Measurements from ENCODE around the gene TCF12.
A peak's percentile ranks its signal among the peaks of the same experiment; 100 is the strongest.
"Not testable (repeated sequence)": the region's sequence is repeated elsewhere in the genome, so short reads cannot be mapped to it uniquely, and the experiment has no call there.

The TCF12 gene

DNA sequence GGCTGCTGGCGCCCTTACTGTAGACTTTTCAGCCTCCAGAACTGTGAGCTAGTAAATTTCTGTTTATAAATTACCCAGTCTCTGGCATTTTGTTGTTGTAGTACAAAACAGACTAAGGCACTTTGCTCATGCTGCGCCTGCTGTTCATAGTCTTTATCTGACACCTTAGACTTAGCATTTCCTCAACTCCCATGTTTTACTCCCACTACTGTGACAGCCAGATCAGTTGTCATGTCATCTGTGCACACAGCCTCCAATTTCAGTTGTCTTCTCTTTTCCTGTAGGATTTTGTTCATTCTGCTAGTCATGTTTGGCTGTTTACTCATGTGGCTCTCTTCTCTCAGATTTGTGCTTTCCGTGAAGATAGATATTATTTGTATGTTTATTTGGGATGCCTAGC, 62.0 kb downstream of the TCF12 start:
- no peak for FAIRE-seq

DNA sequence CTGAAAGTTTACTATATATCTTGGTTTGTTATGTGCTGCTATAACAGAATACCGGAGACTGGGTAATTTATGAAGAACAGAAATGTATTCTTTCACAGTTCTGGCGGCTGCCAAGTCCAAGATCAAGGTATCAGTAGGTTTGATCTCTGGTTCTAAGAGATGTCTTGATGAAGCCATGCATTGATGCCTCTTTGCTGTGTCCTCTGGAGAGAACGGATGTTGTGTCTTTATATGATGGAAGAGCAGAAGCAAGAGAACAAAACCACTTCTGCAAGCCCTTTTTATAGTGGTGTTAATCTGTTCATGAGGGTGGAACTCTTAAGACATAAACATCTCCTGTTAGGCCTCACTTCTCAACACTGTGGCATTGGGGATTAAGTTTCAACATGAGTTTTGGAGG, 62.7 kb downstream of the TCF12 start:
- no peak for FAIRE-seq

DNA sequence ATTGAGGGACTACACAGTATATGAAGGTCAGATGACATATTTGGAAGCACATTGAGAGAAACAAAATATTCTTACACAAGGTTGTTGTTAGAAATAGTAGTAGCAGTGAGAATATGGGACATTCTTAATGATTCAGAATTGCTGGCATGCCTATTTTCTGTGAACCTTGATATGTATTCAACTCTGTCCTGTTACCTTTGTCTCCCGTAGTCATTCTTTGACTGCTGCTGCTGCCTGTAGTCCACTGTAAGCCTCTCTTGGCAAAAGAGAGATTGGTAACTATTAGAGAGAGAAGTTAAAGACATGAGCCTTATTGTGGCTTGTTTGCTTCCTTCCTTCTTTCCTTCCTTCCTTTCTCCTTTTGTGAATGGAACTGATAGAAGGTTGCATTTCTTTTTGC, 64.5 kb downstream of the TCF12 start:
- FAIRE-seq, result no peak

DNA sequence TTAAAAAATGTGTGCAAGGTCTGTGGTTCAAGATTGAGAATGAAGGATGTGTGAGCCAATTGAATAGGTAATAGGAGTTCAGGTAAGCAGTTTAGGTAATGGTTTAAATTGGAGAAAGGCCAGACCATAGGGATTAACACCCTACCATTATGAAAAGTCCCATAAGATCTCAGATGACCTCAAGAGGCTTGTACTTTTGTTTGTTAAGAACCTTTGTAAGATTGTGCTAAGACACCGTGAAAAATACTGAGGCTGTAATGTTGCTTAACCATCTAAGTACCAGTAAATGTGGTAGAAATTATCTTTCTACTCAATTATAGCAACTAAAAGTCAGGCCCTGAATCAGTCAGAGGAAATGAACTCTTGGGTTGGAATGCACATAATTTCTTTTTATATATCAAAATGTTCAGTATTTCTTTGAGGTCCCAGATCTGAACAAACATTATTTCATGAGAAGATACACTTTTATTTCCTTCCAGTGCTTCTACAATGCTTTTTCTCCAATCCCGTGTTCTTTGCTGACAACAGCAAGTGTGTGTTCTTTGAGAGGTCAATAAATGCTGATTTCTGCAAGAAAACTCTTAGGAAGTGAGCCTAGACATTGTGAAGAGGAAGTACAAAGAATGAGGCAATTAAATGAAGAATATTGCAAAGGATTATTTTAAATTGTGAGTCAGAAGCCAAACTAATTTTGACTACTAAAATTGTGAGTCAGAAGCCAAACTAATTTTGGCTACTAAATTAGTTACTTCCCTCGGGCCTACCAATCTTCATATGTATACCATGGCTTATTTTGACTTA, 66.4 kb downstream of the TCF12 start:
- no peak for FAIRE-seq

DNA sequence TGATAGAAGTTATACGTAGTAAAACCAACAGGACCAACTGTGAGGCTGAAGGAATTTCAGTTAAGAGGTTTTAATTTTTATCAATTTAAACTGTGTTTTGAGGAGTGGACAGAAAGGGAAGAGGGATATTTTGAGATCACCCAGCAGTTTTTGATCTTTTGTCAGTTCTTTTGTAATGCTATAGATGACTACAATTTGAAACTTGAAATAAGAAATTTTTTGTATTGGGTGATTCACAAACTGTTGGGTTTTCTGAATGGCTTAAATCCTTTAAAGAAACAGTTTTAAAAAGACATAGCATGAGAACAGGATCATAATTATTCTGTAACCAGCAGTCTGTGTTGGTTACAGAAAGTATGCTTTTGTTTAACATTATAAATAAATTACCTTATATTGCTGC, 67.4 kb downstream of the TCF12 start:
- FAIRE-seq, result peak; percentile 11

DNA sequence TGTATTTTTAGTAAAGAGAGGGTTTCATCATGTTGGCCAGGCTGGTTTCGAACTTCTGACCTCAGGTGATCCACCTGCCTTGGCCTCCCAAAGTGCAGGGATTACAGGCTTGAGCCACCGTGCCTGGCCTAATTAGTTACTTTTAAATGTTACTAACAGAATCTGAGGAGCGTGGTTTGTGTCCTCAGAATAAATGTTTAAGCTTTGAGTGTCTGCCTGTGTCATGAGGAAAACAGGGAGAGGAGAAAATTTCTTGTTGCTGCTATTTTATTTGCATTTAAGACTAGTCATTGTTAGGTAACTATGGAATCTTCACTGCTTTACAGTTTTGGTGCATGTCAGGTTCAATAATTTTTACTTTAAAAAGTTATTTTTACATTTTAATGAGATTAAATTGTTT, 68.8 kb downstream of the TCF12 start:
- no peak for FAIRE-seq

DNA sequence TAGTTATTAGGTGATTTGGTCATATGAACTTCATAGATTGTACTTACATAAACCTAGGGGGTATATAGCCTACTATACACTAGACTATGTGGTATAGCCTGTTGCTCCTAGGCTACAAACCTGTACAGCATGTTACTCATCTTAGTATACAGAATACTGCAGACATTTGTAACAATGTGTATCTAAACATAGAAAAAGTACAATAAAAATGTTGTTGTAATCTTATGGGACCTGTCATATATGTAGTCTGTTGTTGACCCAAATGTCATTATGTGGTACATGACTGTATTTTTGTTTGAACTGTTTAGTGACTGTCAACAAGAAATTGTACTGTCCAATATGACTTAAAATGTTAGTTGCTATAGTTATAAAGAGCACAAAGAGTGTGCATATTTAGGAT, 69.8 kb downstream of the TCF12 start:
- peak; percentile 15 for FAIRE-seq

DNA sequence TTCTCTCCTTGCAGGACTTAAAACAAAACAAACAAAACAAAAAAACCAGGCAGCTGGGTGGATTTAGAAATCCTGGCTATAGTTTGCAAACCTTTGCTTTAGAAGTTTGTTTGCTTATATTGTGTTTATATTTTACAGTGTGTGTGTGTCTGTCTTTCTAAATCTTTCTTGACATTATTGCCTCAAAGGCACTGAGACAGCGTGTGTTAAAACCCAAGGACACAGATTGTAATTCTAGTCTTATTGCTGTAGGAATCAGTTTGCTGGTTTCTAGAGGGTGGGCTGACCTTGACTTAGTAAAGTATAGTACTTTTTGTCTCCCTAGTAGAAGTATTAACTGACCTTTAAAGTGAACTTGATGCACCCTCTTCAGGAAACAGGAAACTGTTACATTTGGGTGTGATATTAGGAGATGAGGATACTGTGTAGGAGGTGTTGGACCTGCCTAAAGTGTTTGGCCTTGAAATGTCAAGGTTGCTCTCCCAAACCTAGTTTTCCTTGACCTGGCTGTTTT, 71.0 kb downstream of the TCF12 start:
- no peak for FAIRE-seq

DNA sequence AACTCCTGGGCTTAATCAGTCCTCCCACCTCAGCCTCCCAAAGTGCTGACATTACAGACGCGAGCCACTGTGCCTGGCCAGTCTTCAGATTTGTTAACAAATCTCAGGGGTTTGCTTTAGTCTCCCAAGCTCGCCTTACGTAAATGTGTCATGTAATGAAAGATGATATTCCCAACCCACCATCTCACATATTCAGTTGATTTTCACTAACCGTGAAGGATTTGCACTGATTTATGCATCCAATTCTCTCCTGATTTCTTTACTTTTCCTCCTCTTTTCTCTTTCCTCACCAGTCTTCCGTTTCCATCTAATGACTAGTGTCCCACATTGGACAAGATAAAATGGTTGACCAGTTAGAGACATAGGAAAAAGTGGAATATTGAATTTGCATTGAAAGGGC, 72.6 kb downstream of the TCF12 start:
- FAIRE-seq, result no peak

DNA sequence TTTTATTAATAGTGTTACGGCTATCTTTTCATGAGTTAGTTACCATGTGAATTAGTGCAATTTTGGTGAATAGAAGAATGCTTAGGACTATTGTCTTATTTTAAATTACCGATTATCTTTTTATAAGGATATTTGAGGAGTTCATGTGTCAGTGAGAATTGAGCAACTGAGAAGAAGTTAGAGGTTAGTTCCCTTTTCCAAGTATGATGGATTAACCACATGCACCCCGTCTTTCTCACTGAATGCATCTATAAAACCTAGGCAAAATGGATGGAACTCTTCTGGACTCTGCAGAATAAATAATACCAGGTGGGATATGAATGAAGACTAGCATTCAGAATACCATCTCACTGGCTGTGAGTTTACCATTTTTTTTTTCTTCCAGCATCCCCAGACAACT, 74.3 kb downstream of the TCF12 start:
- FAIRE-seq, result no peak

DNA sequence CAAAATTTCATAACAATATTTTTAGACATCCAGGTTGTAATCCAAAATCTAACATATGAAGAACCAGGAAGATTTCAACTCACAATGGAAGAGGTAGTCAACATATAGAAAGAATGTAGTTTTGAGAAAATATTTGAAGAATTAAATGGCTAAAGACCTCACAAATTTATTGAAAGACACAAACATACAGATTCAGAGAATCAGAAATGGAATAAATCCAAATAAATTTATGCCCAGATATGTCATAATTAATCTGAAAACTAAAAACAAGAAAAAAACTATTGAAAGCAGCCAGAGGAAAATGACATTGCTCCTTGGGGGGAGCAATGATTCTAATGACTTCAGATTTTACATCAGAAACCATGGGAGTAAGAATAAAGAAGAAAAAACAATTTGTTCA, 75.8 kb downstream of the TCF12 start:
- FAIRE-seq, result no peak

DNA sequence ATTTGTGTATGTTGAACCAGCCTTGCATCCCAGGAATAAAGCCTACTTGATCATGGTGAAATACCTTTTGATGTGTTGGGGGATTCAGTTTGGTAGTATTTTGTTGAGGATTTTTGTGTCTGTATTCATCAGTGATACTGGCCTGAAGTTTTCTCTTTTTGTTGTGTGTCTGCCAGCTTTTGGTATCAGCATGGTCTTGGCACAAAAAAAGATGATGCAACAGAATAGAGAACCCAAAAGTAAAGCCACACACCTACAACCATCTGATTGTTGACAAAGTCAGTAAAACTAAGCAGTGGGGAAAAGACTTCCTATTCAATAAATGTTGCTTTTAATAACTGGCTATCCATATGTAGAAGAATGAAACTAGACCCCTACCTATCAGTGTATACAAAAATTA, 77.6 kb downstream of the TCF12 start:
- no peak for FAIRE-seq

DNA sequence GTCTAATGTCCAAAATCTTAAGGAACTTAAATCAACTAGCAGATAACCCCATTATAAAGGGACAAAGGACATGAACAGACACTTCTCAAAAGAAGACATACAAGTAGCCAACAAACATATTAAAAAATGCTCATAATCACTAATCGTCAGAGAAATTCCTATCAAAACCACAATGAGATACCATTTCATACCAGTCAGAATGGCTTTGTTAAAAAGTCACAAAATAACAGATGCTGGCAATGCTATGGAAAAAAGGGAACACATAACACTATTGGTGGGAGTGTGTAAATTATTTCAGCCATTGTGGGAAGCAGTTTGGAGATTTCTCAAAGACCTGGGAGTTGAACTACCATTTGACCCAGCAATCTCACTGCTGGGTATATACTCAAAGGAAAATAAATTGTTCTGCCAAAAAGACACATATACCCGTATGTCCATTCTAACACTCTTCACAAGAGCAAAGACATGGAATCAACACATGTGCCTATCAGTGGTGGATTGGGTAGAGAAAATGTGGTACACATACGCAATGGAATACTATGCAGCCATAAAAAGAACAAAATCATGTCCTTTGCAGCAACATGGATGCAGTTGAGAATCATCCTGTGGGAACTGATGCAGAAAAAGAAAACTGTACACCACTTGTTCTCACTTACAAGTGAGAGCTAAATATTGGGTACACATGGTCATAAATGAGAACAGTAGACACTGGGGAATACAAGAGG, 78.5 kb downstream of the TCF12 start:
- no peak for FAIRE-seq

DNA sequence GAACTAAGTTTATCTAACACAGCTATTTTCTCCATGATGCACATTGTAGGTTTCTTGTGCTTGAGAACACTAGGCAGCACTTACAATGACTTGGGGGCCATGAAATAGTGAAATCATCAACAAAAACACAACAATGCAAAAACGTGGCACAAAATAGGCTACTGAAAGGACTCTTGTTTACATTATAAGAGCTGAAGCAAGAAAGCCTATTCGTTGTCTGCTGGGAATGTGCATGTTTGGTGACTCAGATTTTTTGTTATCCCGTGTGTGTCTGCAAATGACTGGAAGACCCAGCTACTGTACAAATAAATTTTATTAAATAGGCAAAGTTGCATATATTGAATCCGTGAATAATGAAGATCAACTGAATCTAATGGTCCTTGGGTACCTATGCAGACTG, 85.0 kb downstream of the TCF12 start:
- FAIRE-seq, result no peak

DNA sequence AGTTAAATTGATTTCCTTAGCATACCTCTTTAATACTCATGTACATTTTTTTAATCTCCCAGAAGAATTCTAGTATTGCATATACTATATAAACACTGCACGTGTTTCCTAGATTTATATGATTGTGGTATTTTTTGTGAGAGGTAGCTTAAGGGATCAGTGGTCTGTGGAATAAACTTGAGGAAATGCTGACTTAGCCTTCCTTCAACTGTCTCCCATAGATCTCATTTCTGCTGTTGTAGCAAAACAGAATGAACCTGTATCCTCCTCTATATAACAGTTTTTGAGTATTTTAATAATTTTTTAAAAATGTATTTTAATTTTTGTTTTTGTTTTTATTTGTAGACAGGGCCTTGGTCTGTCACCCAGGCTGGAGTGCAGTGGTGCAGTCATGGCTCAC, 86.8 kb downstream of the TCF12 start:
- no peak for FAIRE-seq

DNA sequence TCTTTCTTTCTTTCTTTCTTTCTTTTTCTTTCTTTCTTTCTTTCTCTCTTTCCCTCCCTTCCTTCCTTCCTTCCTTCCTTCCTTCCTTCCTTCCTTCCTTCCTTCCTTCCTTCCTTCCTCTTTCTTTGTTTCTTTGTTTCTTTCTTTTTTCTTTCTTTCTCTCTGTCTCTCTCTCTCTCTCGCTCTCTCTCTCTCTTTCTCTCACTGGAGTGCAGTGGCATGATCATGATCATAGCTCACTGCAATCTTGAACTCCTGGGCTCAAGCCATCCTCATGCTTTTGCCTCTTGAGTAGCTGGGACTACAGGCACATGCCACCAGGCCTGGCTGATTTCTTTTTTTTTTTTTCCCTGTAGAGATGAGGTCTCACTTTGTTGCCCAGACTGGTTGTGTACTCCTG, 89.4 kb downstream of the TCF12 start:
- not testable (repeated sequence) for FAIRE-seq

DNA sequence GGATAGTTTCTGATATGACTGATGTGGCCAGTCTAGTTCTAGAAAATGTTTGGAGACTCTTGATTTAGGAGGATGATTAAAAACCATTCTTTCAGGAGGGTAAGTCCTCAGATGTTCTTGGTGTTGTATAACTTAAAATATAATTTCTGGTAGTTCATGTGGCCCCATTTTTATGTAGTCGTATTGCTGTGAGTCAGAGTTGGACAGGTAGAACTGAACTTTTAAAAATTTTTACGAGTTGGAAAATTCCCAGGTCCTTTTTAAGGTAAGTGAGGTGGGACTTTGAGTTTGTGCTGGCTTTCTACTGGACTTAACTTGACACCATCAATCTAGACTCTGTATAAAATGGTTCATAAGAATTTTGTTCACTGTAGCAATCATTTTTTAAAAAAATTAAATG, 92.3 kb downstream of the TCF12 start:
- no peak for FAIRE-seq

DNA sequence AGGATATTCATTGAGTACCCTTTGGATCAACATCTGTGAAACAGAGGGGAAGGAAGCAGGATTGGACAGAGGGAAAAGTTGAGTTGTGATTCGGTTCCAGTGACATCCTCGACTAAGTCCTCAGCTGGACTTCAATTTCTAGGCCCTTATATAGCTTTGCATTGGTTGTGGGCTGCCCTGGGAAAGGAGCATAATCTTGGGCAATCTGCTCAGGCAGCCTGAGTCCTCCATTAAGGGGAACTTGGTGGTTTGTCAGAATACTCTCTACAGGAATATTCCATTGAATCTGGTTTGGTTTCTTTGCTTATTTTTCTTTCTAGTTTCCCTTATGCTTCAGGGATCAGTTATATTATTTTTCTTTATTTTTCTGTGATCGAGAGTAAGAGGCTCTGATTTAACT, 94.1 kb downstream of the TCF12 start:
- FAIRE-seq, result no peak

DNA sequence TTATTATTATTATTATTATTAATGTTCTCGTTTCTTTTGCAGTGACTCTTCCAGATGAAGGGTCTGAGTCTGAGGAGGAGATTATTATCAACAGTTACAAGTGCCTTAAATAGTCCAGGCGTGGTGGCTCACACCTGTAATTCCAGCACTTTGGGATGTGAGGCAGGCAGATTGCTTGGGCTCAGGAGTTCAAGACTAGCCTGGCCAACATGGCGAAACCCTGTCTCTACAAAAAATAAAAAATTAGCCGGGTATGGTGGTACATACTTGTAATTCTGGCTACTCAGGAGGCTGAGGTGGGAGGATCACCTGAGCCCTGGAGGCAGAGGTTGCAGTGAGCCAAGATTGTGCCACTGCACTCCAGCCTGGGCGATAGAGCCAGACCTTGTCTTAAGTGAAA, 96.5 kb downstream of the TCF12 start:
- FAIRE-seq, result not testable (repeated sequence)

DNA sequence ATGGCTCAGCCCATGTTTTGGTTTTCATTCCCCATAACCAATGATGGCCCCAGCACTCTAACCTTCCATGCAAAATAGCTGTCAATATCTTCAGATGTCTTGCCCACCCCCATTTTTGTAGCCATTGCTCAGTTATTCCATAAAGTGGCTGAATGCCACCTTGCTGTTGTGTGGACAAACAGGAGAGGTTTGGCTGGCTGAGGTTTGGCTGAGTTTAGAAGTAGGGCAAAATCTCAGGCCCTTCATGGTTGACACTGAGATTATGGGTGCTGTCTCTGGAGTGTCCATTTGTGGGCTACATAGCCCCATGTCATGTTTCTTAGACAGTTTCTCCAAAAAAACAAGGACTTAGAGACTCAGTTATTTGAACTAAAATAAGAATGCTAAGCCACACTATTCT, 96.9 kb downstream of the TCF12 start:
- FAIRE-seq, result no peak

DNA sequence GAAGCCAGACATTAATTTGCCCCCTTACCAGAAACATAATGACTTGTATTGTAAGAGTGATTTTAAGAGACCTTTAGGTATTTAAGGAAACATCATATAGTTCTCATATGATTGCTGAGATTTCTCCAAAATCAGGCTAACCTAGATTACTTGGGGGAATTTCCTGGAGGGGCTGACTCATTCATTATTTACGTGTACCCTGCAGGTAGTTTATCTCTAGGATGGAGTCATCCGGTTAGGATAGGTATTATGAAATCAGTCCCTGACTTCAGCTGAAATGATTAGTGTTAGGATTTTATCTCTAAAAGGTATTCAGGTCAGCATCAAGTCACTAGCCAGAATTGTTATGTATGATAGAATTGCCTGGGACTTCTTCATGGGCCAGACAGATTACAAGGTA, 97.5 kb downstream of the TCF12 start:
- no peak for FAIRE-seq

DNA sequence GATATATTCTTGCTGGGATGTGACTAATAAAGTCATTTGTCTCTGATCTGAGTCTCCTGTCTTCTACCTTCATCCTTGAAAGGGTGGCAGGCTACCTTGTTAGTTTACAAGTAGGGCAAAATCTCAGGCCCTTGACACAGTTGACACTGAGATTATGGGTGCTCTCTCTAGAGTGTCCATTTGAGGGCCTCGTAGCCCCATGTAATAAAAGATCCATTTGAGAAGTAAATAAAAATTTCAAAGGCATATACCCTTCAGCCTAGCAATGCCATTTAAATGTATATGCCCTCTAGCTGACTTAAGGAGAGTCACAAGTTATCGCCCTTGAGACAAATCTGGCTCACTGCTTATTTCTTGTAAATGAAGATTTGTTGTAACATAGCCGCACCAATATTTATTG, 98.6 kb downstream of the TCF12 start:
- FAIRE-seq, result no peak

DNA sequence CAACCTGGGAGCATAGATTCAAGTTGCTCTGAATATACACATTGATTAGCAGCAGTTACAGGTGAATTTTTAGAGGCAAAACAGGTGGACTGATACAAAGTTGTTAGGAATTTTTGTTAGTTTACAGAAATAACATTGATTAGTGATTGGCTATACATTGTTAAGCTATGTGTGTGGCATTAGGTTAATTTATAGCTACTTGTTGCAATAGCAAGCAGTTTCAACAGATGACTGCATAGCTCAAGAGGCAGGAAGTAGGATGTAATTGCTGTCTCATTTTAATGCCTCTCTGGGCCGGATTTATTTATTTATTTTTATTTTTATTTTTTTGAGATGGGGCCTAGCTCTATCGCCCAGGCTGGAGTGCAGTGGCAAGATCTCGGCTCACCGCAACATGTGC, 99.7 kb downstream of the TCF12 start:
- no peak for FAIRE-seq

DNA sequence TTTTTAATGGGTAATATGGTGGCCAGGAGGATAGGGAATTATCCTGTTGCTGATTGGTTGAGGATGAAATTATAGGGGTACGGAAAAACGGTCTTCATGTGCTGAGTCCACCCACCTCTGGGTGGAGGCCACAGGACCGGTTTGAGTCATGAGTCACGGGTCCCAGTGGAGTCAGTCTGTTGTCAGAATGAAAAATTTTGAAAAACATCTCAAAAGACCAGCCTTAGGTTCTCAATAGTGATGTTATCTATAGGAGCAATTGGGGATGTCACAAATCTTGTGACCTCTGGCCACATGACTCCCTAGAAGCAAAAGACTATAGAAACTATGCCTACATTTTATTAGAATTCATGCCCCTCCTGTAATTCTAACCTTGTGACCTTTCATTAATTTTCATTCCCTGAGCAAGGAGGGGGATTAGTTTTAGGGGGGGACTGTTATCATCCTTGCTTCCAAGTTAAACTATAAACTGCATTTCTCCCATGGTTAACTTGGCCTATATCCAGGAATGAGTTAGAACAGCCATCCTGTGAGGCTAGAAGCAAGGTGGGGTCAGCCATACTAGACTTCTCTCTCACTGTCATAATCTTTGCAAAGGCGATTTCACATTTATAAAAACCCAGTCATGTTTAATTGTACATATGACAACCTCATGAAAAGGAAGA, 101.2 kb downstream of the TCF12 start:
- FAIRE-seq, result no peak
